ENCODE data around the gene TMOD4.

The TMOD4 gene

GRCh38 chr1:151175863-151176262, at the start of gene TMOD4:
TSS of gene TMOD4 (minus strand) at chr1:151175981. CDS start at chr1:151174875, 1,106 bp downstream.
- peak; percentile 71 for TF ChIP-seq CTCF (conservative IDR thresholded peaks at IDR 0.05)
- H3K27ac ChIP-seq, result no peak within 1 kb of the TSS

DNA sequence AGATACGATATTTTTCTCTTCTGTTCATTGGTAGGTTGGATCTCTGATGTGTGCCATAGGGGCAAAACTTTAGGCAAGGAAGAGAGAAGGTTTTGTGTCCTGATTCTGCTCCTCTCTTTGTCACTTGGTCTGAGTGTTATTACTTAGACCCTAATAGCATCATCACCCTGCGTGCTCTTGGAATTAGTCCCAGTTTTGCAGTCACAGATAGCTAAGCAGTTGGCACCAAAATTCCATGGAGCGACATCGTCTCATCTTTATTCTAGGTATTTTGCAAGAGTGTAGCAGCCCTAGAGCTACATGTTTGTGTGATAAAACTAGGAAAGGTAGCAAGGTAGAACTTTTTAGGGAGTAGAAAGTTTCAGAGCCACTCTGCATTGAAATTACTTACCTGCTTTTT, 46.3 kb upstream of the TMOD4 start:
- H3K27ac ChIP-seq, result no peak overlapping the region

DNA sequence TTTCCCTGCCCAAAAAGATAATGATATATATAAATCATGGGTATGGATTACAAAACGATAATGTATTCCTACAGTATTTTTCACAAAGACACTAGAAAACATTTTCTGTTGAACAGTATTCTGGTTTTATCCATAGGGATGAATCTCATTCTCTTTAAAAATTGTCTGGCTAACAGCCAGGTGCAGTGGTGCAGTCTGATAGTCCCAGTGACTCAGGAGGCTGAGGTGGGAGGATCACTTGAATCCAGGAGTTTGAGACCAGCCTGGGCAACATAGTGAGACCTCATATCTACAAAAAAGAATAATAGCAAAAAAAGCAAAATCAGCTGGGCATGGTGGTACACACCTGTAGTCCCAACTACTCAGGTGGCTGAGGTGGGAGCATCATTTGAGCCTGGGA, 45.8 kb upstream of the TMOD4 start:
- no peak overlapping the region for H3K27ac ChIP-seq
- no peak for TF ChIP-seq CTCF (conservative IDR thresholded peaks at IDR 0.05)

More for the DNA sequence above, 46.3 kb upstream of the TMOD4 start:
- TF ChIP-seq CTCF (conservative IDR thresholded peaks at IDR 0.05), result no peak

DNA sequence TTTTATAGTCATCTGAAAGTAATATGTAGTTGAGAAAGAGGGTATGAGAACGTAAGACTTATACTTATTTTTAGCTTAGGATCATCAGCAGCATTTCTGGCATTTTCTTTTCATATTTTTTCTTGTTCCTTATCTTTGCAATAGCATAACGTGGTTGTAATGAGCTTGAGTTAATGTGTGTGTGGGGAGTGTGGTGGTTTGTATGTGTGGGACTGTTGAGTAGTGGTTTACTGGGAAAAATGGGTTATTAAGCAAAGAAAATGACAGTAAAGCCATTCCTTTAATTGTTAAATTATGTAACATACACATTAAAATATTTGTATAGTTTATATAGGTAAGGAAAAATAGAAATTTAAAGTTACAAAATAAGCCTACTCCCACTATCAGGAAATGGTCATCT, 37.8 kb upstream of the TMOD4 start:
- H3K27ac ChIP-seq, result no peak overlapping the region
- TF ChIP-seq CTCF (conservative IDR thresholded peaks at IDR 0.05), result no peak

DNA sequence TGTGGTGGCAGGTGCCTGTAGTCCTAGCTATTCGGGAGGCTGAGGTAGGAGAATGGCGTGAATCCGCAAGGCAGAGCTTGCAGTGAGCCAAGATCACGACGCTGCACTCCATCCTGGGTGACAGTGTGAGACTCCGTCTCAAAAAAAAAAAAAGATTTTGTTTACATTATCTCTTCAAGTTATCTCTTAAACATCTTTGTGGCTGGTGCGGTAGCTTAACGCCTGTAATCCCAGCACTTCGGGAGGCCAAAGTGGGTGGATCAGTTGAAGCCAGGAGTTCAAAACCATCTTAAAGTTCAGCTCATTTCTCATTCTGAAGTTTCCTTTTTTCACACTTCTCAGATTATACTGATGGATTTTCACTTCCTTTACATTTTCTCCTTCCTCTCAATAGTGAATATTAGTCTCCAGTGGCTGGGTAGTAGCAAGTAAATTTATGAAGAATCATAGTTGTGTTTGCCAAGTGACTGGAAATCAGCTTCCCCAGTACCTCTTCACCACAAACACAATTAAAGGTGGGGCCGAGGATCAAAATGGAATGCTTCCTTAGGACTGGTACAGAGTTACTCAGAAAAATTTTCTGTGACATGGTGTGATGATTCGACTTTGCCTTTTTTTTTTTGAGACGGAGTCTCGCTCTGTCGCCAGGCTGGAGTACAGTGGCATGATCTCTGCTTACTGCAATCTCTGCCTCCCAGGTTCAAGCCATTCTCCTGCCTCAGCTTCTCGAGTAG, 36.4 kb upstream of the TMOD4 start:
- no peak for TF ChIP-seq CTCF (conservative IDR thresholded peaks at IDR 0.05)
- peak overlapping the region; percentile 7 for H3K27ac ChIP-seq

GRCh38 chr1:151210830-151211229, 35.0 kb upstream of the TMOD4 start:
- H3K27ac ChIP-seq, result peak overlapping the region; percentile 7; the same call in 1 of the 2 replicates
- TF ChIP-seq CTCF (conservative IDR thresholded peaks at IDR 0.05), result no peak

- H3K27ac ChIP-seq, result peak overlapping the region; percentile 93
These were observed 29.7 kb upstream of the TMOD4 start for GRCh38 chr1:151205381-151205965.

All from VCaP (cell line).